C4-2B (cell line): Measurements from ENCODE around the gene MALAT1.

ENCODE experiments used
- H3K27ac ChIP-seq: fragments of 450-650 bp; 2 replicates; pipeline ENCODE4 v1.5.1; 2017
- ZFX ChIP-seq: fragments of 450-650 bp; IDR thresholded peaks from 2 replicates; pipeline ENCODE4 v1.6.1; 2017
- TF ChIP-seq, protein P1 (sequence below): fragments of 450-650 bp; conservative IDR thresholded peaks from 2 replicates; pipeline ENCODE4 v1.5.1; 2017; ENCODE audit warnings: mild to moderate bottlenecking

Gene MALAT1

DNA sequence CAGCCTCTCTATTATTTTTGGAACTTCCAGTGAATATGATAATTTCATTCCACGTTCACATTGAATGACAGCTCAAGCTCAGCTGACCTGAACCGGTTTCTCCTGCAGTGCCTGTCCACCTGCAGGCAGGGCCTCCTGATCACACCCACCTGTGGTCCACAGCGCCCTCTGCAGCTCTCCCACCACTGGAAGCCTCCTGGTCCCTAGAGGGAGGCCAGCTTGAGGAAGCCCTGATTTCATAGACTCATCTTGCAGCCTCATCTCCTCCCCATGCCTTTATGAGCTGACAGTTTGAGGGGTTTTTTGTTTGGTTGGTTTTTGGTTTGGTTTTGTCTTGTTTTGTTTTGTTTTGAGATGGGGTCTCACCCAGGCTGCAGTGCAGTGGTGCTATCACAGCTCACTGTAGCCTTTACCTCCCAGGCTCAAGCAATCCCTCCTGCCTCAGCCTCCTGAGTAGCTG is 29.9 kb upstream of the MALAT1 start:
- TF ChIP-seq, protein P1, sequence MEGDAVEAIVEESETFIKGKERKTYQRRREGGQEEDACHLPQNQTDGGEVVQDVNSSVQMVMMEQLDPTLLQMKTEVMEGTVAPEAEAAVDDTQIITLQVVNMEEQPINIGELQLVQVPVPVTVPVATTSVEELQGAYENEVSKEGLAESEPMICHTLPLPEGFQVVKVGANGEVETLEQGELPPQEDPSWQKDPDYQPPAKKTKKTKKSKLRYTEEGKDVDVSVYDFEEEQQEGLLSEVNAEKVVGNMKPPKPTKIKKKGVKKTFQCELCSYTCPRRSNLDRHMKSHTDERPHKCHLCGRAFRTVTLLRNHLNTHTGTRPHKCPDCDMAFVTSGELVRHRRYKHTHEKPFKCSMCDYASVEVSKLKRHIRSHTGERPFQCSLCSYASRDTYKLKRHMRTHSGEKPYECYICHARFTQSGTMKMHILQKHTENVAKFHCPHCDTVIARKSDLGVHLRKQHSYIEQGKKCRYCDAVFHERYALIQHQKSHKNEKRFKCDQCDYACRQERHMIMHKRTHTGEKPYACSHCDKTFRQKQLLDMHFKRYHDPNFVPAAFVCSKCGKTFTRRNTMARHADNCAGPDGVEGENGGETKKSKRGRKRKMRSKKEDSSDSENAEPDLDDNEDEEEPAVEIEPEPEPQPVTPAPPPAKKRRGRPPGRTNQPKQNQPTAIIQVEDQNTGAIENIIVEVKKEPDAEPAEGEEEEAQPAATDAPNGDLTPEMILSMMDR, result peak; percentile 87
- TF ChIP-seq ZFX, result no peak
- H3K27ac ChIP-seq, result peak overlapping the region; percentile 14; the same call in 1 of the 2 replicates

DNA sequence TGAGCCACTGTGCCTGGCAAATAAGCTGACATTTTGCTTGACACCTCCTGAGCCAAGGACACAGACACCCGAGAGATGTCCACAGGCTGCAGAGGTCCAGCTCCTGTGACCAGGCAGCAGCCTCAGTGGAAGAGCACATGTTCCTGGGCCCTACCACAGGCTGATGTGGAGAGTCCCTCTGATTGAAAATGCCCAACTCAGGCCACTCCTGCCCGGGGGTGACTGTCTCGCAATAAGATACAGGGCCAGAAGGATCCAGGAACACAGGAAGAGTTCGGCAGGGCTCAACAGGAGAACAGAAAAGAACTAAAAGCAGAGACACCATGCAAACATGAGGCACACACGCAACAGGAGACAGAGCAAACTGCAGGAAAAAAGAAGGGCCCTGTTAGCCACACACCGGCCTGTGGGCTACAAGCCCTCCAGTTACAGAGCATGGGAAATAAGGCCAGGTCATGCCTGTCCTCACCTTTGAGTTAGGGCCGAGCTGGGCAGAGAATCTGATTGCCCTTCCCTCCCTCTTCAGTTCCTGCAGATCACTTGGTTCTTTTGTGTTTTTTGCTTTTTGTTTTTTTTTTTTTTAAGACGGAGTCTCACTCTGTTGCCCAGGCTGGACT is 28.3 kb upstream of the MALAT1 start:
- peak overlapping the region; percentile 59 for H3K27ac ChIP-seq
- no peak for TF ChIP-seq ZFX
- TF ChIP-seq, protein P1, result no peak

DNA sequence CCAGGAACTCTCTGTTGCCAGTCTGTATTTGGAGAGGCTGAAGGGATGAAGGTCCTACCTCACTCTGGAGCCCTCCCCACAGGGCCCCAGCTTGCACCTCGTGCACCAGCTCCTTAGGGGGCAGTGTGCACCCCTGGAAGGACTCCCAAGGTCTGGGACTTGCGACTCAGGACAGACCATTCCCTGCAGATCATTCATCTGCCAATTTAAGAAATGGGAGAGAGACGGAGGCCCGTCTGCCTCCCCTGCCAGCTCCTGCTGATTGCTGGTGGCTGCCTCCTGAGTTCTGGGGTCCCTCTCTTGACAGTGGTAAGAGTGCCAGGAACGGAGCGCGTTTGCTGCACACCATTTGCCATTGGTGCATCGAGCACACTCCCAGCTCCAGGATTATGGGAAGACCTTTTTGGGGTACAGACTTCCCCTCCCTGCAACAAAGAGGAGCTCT is 27.4 kb upstream of the MALAT1 start:
- peak overlapping the region; percentile 59 for H3K27ac ChIP-seq
- TF ChIP-seq, protein P1, result no peak; the same call in 1 of the 2 replicates
- TF ChIP-seq ZFX, result no peak

DNA sequence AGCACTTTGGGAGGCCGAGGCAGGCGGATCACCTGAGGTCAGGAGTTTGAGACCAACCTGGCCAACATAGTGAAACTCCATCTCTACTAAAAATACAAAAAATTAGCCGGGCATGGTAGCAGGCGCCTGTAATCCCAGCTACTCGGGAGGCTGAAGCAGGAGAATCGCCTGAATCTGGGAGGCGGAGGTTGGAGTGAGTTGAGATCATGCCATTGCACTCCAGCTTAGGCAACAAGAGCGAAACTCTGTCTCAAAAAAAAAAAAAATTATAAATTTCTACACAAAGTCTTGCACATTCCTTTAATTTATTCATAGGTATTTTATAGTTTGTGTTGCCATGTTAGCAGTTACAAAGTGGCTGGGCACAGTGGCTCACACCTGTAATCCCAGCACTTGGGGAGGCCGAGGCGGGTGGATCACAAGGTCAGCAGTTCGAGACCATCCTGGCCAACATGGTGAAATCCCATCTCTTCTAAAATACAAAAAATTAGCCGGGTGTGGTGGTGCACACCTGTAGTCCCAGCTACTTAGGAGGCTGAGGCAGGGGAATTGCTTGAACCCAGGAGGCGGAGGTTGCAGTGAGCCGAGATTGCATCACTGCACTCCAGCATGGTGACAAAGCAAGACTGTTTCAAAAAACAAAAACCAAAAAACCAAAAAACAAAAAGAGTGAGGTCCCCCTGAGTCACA is 26.1 kb upstream of the MALAT1 start:
- peak overlapping the region; percentile 59 for H3K27ac ChIP-seq

DNA sequence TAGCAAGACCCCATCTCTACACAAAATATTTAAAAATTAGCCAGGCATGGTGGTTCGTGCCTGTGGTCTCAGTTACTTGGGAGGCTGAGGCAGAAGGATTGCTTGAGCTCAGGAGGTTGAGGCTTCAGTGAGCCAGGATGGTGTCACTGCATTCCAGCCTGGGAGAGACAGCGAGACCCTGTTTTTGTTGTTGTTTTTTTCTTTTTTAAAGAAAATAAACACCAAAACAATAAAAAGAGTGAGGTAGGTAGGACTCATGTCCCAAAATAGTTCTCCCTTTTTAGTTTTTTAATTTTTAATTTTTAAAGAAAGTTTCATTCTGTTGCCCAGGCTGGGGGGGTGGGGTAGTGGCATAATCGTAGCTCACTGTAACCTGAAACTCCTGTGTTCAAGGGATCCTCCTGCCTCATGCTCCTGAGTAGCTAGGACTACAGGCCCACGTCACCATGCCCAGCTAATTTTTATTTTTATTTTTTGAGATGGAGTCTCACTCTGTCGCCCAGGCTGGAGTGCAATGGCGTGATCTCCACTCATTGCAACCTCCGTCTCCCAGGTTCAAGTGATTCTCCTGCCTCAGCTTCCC is 25.5 kb upstream of the MALAT1 start:
- H3K27ac ChIP-seq, result peak overlapping the region; percentile 59
- TF ChIP-seq, protein P1, result no peak
- no peak for TF ChIP-seq ZFX

DNA sequence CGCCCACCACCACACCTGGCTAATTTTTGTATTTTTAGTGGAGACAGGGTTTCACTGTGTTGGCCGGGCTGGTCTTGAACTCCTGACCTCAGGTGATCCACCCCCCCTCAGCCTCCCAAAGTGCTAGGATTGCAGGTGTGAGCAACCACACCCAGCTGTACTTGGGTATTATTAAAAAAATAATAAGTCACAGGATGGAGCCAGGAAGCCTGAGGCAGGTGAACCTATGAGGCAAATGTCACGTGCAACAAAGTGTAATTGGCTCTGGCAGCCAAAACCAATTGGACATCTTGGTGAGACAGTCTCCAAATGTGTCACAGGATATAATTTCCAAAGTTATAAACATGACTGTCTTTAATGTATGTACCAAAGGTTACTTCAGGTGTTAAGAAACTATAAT is 24.0 kb upstream of the MALAT1 start:
- no peak overlapping the region; the same call in 1 of the 2 replicates for H3K27ac ChIP-seq
- TF ChIP-seq, protein P1, result no peak
- TF ChIP-seq ZFX, result no peak

DNA sequence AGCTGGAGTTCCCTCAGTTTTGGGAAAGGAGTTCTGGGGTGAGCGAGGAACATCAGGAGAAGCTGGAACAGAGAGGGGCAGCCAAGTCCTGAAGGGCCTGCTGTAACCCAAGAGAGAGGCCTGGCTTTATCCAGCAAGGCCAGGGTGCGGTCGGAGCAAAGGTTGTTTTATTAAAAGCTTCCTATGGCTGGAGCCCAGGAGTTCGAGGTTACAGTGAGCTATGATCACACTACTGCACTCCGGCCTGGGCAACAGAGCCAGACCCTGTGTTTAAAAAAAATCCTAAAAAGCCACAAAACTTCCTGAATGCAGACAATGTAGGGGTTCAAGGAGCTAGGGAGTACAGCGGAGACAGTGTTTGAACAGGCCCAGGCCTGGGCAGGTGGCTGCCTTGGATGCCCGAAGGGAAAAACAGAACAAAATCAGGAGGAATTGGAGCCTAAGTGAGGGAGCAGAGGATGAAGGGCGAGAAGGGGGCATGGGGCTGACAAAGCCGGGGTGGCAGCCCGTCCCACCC is 22.2 kb upstream of the MALAT1 start:
- TF ChIP-seq ZFX, result no peak
- TF ChIP-seq, protein P1, result no peak
- H3K27ac ChIP-seq, result peak overlapping the region; percentile 96
